Bone marrow (tissue), 2 donors: Measurements from ENCODE around the gene ROBO1.

Experiments
- DNase-seq, 2 donors: peaks; one replicate each; lab custom pipeline; 2025; lab: John Stamatoyannopoulos, UW

ROBO1 gene

GRCh38 chr3:79066481-79066880, 701.3 kb downstream of the ROBO1 start:
- no peak for DNase-seq

- DNase-seq = no peak
These were observed 704.2 kb downstream of the ROBO1 start for GRCh38 chr3:79063624-79064023.

DNA sequence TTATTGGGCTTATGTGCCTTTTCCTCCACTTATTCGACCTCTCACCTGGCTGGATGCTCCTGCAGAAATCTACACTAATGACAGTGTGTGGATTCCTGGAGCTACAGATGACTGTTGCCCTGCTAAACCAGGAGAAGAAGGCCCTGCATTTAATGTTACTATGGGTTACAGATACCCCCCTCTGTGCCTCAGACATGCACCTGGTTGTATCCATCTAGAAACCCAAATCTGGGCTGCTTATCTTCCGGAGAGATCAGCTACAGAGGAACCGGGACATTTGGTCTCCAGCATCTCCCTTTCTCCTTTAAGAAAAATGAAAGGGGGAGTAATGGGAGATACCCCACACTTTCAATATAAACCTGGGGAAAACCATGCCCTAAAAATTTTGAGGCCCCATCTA, 710.0 kb downstream of the ROBO1 start:
- no peak for DNase-seq

DNA sequence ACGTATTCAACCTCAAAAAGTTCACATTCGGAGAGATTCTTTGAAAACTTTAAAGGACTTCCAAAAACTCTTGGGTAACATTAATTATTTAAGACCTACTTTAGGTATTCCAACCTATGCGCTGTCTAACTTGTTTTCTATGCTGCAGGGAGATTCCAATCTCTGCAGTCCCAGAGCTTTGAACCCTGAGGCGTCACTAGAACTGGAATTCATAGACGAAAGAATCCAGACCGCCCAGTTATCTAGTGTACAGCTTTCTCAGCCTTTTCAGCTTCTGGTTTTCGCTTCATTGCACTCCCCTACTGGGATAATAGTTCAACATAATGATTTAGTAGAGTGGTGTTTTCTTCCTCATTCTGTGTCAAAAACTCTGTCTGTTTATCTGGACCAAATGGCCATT, 711.3 kb downstream of the ROBO1 start:
- no peak for DNase-seq

GRCh38 chr3:79052054-79052681, 715.6 kb downstream of the ROBO1 start:
- DNase-seq = no peak

DNA sequence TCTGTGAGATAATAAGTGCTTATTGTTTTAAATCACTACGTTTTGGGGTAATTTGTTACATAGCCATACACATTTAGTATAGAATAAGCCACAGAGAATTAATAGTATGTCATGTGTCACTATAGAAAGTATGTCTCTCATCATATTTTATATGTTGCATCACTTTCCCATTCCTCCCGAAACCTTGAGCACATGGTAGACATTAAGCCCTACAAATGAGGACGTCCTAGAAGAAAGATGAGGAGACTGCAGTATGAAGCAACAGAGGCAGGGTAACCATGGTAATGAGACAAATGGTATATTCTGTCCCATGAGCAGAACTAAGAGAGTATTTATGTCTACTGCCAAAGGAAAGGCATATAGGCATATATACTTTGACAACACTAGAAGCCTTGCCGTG, 720.2 kb downstream of the ROBO1 start:
- DNase-seq = no peak

- DNase-seq = no peak
These were observed 726.2 kb downstream of the ROBO1 start for GRCh38 chr3:79041621-79042020.

DNA sequence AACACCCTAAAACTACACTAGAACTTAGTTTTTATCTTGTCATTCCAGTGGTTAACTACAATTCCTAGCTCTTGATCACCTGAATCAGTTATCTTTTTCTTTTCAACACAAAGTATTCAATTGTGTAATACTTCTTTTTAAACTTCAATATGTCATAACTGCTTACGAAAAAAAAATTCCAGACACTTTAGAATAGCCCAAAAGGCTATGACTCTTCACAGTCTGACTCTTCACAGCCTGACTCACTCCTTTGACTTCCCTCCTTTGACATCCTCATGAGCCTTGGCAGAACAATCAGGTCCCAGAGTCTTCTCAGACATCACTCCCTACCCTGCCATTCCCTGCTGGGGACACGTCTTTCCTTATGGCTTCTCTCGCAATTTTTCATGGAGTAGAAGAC, 727.1 kb downstream of the ROBO1 start:
- DNase-seq = no peak

DNA sequence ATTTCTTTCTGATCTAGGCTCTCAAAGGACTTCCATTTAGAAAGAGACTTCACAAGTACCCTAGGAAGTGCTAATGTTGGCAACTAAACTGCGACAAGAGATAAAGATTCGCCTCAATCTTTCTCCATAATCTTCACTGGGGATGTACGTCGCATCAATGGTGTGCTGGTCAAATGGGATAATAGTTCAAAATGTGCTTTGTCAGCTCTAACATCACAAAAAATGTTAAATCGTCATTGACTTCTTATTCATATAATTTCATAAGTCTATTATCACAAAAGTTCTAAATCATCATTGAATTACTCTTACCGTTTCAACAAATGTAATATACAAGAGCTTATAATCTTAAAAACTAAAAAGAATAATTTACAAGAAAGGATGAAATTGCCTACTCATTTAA, 727.7 kb downstream of the ROBO1 start:
- DNase-seq = no peak

- DNase-seq = no peak
These were observed 728.6 kb downstream of the ROBO1 start for GRCh38 chr3:79039192-79039591.

DNA sequence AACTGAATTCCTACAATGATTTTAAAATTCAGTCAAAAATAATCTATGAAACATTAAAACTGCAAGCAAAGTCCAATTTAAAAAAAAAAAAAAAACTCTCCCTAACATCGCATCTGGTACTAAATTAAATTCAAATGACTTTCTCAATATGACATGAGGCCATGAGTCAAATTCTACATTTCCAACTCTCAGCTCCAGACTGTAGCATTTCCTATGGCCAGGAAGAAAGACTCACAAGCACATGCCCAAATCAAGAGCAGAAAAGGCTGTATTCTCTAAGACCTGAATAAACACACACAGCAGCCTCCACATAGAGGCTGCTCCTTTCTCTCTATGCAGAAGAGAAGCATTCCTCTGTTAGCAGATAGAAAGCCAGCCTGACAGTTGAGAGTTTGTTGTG, 729.2 kb downstream of the ROBO1 start:
- no peak for DNase-seq

GRCh38 chr3:79038057-79038456, 729.7 kb downstream of the ROBO1 start:
- no peak for DNase-seq

GRCh38 chr3:79032686-79033318, 735.0 kb downstream of the ROBO1 start:
- peak in 1 of 2 donors; percentile 20 for DNase-seq

GRCh38 chr3:79030157-79030556, 737.6 kb downstream of the ROBO1 start:
- DNase-seq = no peak

- DNase-seq = no peak
These were observed 738.9 kb downstream of the ROBO1 start for GRCh38 chr3:79028916-79029315.

DNA sequence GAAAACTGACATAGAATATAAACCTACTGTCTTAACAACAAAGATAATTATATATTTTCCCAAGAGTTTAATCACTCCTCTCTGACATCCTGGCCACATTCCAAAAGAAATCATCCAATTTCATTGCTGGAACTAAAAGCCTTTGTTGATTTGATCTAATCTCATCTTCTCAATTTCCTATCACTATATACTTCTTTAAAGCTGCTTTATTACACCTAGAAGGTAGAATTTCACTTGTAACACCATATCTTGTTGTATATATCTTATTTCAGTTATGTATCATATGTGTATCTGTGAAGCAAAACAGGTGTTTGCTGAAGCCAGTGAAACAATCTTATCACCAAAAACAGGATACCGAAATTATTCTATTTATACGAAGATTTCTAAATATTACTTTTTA, 740.2 kb downstream of the ROBO1 start:
- DNase-seq = no peak

- DNase-seq = no peak
These were observed 747.9 kb downstream of the ROBO1 start for GRCh38 chr3:79019924-79020173.

DNA sequence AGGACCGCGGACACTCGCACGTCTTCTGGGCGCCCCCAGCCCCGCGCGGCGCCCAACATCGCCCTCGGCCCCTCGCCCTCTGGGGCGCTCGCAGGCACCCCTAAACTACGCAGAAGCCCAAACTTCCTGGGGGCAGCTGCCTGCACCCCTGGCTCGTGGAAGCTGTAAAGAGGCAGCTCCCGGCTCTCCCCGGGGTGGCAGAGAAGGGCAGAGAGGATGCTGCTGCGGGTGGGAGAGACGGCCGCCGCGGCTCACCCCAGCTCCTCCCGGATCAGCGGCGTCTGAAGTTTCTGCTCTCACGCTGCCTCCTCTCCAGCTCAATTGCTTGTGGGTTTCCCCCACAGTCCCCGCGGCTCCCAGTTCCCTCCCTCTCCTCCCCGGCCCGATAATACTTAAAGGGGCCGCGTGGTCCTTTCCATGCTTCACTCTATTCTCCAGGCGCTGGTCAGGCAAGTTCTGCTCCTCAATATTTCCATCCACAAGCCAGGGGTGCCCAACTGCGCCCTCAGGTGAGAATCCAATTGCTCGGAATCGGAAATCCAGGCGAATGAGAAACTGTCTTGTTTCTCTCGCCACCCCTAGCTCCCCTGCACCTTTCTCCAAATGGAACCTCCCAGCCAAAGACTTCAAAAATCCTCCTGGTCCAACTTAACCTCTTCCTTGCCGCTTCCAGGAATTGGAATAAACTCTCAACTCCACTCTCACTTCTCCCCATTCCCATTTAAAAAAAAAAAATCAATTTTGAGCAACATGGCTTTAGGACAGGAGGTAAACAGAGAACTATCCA, 748.5 kb downstream of the ROBO1 start:
- no peak for DNase-seq

GRCh38 chr3:79018671-79019136, 749.1 kb downstream of the ROBO1 start:
- no peak for DNase-seq

GRCh38 chr3:79018265-79018664, 749.5 kb downstream of the ROBO1 start:
- DNase-seq = no peak

DNA sequence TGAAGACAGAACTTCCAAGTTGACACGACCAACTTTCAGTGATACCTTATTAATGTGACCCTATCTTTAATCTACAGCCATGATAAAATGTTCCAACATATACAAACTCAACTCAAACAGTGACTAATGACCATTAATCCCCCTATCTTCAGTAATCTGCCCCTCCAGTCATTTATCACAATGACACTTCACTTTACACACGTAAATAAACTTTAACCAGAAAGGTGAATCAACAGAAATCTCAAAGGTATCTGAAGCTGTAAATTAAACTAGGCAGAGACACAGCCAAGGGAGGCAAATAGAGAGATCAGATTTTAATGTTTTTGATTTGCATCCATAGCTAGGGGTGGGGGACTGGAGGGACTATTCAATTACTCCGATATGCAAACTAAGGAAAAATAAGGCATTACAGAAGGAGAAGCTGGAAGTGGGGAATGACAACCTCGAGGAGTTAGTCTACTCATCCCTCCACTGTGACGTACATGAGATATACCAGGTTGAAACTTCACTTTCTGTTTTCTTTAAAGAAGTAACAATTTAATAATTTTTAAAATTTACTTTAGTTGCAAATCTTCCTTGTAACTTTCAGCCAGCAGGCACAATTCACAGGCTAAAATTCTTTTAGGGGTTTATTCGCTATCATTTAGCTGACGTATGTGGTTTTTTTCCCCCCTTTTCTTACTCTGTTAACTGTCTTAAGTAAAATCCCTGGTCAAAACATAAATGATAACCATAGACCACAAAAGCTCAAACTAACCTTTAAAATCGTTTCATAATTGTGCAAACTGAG, 751.0 kb downstream of the ROBO1 start:
- DNase-seq = no peak

- no peak for DNase-seq
These were observed 751.9 kb downstream of the ROBO1 start for GRCh38 chr3:79015854-79016253.

- DNase-seq = no peak
These were observed 754.8 kb downstream of the ROBO1 start for GRCh38 chr3:79012946-79013362.
